NCI-H748 (cell line): ENCODE data around the gene DGKK.

Experiments used
- DNase-seq: peaks from one replicate; lab custom pipeline; 2025; ENCODE audit not compliant: unreplicated experiment; lab: John Stamatoyannopoulos, UW

The DGKK gene

GRCh38 chrX:50470103-50471031 lies at the start of gene DGKK:
Gene DGKK (minus strand): TSS chrX:50470825. CDS start chrX:50470678, 147 bp downstream.
- peak; percentile 81 for DNase-seq

GRCh38 chrX:50514811-50515210 lies 44.2 kb upstream of the DGKK start:
- DNase-seq = no peak

GRCh38 chrX:50497114-50497513 lies 26.5 kb upstream of the DGKK start:
- peak; percentile 43 for DNase-seq

GRCh38 chrX:50495616-50496015 lies 25.0 kb upstream of the DGKK start:
- no peak for DNase-seq

- DNase-seq = no peak
Observed at GRCh38 chrX:50492720-50493119, 22.1 kb upstream of the DGKK start.

GRCh38 chrX:50484662-50485061 lies 14.0 kb upstream of the DGKK start:
- no peak for DNase-seq

- DNase-seq = no peak
Observed at GRCh38 chrX:50483283-50483682, 12.7 kb upstream of the DGKK start.

GRCh38 chrX:50475208-50475607 lies 4.6 kb upstream of the DGKK start:
- no peak for DNase-seq

- DNase-seq = peak; percentile 33
Observed at GRCh38 chrX:50471390-50471789, 765 bp upstream of the DGKK start.

GRCh38 chrX:50469206-50469605 lies 1.4 kb downstream of the DGKK start:
- DNase-seq = peak; percentile 45

- no peak for DNase-seq
Observed at GRCh38 chrX:50459615-50460014, 11.0 kb downstream of the DGKK start.

GRCh38 chrX:50458483-50458882 lies 12.1 kb downstream of the DGKK start:
- no peak for DNase-seq

GRCh38 chrX:50456712-50457484 lies 13.7 kb downstream of the DGKK start:
- no peak for DNase-seq

- no peak for DNase-seq
Observed at GRCh38 chrX:50452782-50453181, 17.8 kb downstream of the DGKK start.

- no peak for DNase-seq
Observed at GRCh38 chrX:50450324-50450723, 20.3 kb downstream of the DGKK start.

GRCh38 chrX:50448565-50448964 lies 22.1 kb downstream of the DGKK start:
- DNase-seq = no peak

GRCh38 chrX:50447535-50447934 lies 23.1 kb downstream of the DGKK start:
- no peak for DNase-seq

GRCh38 chrX:50442426-50443116 lies 28.1 kb downstream of the DGKK start:
- no peak for DNase-seq

GRCh38 chrX:50436797-50437196 lies 33.8 kb downstream of the DGKK start:
- DNase-seq = no peak

GRCh38 chrX:50432829-50433289 lies 37.8 kb downstream of the DGKK start:
- no peak for DNase-seq

GRCh38 chrX:50431623-50432022 lies 39.0 kb downstream of the DGKK start:
- no peak for DNase-seq
